ENCODE data around the gene TRABD.
A peak's percentile ranks its signal among the peaks of the same experiment; 100 is the strongest.

Gene TRABD

DNA sequence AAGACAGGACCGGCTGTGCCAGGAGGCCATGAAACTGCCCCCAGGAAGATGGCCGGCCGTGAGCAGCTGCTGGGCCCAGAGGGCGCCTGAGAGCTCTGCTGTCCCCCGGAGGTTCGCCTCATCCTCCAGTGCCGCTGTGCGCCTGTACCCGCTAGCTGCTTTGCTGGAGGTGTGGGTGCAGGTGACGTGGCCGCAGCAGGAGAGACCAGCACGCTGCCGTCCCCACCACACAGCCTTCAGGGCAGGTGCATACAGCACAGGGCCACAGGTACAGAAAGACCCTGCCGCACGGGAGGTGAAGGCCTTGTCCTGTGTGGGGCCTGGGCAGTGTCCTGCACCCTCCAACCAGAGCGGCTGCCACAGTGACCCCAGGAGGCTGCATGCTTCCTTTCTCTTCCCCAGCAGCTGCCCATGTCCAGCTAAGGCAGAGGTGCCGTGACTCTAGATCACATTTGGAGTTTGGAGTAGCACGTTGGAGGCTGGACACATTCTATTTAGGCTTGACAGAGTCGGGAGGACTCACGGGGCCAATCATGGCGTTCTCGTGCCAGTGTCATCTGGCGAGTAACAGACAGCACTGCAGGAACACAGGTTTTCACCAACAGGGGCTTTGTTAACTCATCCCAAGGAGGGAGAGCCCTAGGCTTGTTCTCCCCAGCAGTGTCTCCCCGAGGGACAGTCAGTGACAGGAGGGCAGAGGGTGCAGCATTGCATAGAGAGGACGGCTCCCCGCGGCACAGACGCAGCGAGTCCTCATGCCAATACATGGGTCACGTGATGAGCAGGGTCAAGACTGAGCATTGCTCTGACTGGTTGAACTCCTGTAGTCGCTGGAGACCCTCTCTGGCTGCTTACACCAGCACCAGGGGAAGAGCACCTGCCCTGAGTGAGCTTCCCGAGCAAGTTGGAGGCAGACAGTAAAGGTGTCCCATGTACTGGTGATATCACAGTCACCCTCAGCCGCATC lies 33.9 kb upstream of the TRABD start:
- ATAC-seq = no peak

DNA sequence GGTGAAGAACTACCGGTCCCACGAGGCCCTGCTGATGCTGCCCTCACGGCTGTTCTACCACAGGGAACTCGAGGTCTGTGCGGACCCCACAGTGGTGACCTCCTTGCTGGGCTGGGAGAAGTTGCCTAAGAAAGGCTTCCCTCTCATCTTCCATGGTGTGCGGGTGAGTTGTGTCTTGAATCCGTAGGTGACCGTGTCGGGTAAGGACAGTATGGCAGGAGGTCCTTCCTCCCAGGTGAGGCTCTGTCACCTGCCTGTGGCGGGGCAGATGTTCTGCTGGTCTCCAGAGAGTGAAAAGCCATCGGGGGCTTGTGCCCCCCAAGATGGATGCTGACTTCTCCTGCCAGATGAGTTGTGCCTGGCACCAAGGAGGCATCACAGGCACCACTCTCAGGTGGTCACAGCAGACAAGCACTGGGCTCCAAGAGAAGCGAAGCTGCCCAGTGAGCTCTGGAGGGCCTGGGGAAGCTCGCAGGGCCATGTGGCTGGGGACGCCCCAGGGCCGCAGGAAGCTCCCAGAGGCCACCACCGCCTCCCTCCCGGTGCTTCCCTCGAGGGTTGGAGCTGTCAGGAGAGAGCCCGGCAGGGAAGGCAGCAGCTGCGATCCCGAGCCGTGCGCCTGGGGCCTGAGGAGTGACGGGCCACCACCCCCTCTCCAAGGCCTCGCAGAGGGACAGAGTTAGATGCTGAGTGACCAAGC lies 32.5 kb upstream of the TRABD start:
- no peak for ATAC-seq

DNA sequence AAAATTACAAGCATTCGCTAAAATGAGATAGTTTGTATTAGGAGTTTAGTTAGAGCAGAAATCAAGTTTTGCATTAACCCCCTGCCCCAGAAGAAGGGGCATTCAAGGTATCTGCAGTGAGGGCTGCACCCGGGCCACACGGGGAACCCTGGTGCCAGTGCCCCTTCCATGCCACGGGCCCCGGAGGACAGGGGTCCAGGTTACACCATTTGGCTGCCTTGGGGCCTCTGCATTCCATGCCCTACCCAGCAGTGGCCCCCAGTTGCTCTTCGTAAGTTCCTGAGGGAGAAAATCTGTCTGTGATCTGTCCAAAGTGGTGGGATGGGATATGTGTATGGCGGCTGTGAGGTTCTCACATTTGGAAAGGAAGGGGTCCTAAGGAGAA lies 32.0 kb upstream of the TRABD start:
- ATAC-seq = no peak

DNA sequence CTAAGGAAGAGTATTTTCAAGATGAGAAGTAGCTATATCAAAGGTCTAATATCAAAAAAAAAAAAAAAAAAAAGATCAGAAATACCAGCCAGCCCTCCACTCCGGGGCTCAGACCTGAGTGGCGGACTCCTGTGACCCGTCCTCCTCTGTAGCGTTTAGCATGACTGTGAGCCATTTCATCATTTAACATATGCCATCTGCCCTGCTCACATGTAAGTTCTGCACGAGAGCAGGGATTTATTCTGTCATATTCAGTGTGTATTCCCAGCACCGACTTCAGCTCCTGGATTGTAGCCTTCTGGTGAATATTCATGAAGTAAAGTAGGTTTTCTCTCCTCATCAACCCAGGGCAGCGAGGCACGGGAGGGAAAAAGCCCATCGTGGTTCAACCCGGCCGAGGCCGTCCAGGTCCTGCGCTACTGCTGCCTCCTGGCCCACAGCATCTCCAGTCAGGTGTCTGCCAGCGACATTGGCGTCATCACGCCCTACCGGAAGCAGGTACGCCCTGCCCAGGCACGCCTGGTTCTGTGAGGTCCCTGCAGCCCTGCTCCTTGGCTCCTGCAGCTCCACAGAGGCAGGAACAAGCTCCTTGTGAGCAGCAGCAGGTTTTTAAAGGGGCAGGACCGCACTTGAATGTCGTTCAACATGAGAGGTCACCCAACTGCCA lies 27.9 kb upstream of the TRABD start:
- ATAC-seq = no peak

DNA sequence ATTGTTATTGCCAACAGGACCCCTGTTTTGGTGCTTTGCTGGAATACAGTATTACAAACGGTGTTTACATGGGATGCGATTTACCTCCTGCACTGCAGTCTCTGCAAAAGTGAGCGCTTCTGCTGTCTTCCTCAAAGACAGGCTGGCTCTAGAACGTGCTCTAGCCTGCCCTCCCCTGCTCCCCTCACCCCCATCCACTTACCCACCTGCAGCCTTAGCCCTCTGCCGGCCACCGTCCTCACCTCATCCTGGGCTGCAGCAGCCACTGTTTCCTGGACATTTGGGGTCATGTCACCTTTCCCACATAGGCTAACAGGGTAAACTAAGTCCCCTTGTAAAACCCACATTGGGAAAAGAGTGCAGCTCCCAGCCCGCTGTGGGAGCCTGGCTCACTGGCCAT lies 24.8 kb upstream of the TRABD start:
- ATAC-seq = no peak

GRCh38 chr22:50161508-50162390 lies 24.0 kb upstream of the TRABD start:
- no peak for ATAC-seq

DNA sequence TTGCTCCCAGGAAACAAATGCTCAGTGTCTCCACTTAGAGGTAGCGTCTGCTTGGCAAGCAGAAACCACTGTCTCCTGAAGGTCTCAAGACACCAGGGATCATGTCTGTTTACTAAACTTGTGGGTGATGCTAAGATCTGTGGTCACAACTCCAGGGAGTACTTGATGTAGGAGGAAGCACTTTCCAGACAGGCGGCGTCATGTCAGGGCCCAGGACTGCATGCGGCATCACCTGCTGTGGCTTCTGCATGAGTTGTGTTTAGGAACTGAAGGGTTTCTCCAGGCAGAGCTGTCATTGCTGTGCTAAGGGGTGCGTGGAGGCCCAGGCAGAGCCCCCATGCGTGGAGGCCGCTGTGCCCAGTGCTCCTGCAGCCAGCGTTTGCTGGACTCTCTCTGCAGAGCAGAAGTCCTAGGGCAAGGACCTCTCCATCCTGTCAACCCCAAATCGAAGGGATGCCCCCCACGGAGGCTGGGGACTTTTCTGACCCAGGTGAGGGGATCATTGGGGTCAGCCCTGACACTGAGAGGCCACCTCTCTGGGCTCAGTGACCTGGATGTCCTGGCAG lies 23.2 kb upstream of the TRABD start:
- ATAC-seq = no peak

GRCh38 chr22:50165436-50166123 lies 20.1 kb upstream of the TRABD start:
- no peak for ATAC-seq

DNA sequence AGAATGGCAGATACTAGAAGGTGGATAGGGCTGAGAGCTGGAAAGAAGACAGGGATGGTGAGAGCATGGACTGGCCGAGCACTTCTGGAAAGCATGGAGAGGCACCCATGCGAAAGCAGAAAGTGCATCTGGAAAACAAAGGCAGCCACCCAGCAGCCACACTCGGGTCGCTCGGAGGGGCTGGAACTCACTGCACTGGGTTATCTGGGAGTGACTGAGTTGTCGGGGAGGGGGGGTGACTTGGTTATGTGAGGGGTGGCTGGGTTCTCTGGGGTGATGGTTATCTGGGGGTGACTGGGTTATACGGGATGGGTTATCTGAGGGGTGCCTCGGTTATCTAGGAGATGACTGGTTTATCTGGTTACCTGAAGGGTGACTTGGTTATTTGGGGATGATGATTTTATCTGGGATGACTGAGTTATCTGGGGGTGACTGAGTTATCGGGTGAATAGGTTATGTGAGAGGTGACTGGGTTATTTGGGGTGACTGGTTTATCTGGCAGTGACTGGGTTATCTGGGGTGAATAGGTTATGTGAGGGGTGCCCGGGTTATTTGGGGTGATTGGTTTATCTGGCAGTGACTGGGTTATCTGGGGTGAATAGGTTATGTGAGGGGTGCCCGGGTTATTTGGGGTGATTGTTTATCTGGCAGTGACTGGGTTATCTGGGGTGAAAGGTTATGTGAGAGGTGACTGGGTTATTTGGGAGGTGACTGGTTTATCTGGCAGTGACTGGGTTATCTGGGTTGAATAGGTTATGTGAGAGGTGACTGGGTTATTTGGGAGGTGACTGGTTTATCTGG lies 17.8 kb upstream of the TRABD start:
- ATAC-seq = no peak

- ATAC-seq = peak; percentile 33 to 48
Observed at GRCh38 chr22:50168490-50169180, 17.1 kb upstream of the TRABD start.

DNA sequence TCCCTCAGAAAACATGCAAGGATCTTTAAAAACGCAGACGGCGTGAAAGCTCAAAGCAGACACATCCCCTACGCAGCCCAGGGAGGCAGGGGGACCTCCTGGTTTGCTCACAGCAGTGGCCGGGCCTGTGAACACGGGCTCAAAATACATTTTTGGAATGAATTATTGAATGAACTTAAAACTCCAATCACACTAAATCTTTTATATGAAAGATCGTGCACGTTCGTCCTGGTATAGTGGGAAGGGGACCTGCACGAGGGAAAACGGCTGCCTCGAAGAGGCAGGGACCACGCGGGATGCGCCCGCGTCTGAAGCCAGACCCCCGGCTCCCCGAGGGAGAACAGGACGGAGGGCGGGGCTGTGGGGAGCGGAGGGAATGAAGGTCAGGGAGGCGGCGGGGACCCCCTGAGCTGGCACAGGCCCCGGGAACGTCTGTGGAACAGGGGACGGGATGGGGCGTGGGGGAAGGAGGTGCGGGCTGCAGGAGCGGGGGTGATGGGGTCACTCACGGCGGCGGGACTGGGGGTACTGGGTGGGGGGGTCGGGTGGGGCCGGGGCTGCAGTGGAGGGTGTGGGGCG lies 16.4 kb upstream of the TRABD start:
- no peak for ATAC-seq

GRCh38 chr22:50169774-50170341 lies 15.9 kb upstream of the TRABD start:
- peak; percentile 78 to 79 for ATAC-seq

- no peak for ATAC-seq
Observed at GRCh38 chr22:50170453-50171318, 15.0 kb upstream of the TRABD start, which contains the start of gene PANX2. PANX2 (plus strand) TSS chr22:50170731; CDS start chr22:50170731, 0 bp downstream.

GRCh38 chr22:50171319-50171964 lies 14.3 kb upstream of the TRABD start:
- ATAC-seq = no peak

GRCh38 chr22:50171965-50172421 lies 13.7 kb upstream of the TRABD start:
- ATAC-seq = no peak

GRCh38 chr22:50173311-50173982 lies 12.3 kb upstream of the TRABD start:
- ATAC-seq = no peak

DNA sequence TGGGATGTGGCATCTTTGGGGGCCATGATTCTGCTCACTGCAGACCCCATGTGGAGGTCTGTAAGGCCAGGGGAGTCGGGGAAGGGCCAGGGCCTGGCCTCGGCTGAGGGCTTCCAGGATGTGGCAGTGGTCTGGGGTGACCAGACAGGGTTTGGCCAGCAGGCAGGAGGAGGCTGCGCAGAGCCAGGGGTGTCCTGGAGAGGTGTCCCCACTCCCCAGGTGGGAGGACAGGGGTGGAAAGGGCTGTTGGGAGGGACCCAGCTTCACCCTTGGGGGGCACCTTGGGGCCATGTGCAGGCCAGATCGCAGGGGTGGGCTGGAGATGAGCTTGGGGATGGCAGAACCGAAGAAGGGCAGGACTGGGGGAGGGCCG lies 11.7 kb upstream of the TRABD start:
- ATAC-seq = no peak

Measured in activated CD4-positive, CD25-positive, alpha-beta regulatory T cell treated with anti-CD3 and anti-CD28 coated beads, Interleukin-2, amount 50 U/mL, for 24 hours (primary cell).